ENCODE data around the gene NHEJ1. TPM values are rescaled to one million over a fixed set of nuclear protein-coding genes. Genes with fewer than 3 reads are reported as not detected.

Gene NHEJ1
- total and polyA plus RNA-seq, 8 donors: 3.9 to 8.7 (median 6.6) TPM

DNA sequence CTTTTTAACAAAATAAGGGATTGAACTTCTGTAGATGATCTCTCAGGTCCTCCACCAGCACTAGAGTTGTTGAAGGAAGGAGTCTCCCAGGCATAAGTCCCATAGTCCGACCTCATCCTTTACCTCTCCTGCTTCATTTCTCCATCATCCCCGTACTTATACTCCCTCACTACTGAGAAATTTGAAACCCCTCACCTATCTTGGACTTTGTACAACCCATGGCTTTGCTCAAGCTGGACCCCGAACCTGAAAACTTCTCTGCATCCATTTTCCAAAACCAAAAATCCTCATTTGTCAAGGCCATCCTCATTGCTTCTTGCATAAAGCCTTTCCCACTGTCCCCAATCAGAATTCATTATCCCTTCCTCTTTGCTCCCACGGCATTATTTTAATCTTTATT, 482 bp upstream of the NHEJ1 start:
- FAIRE-seq (no peak), ATAC-seq (no peak), DNase-seq (no peak)
- Histone ChIP-seq H3K4me1 (peaks cover 0 to 4% (median 0%) of the 10 kb centered on the region in 3 donors), H3K36me3 (peaks cover 0 to 6% (median 0%) of the 10 kb centered on the region in 3 donors), H3K27ac (peak overlapping the region in 3 of 4 donors; percentile 83 to 94 (median 86)), H3K9me3 (no peaks in the 10 kb centered on the region), H3K4me3 (peak overlapping the region in 2 of 4 donors; percentile 53 to 55), H3K27me3 (no peaks in the 10 kb centered on the region)
- intact Hi-C loops (cut with DNase I): loop anchor here in 1 of 3 donors (10.0 kb wide), 1 partner anchor 144 kb away; the partner anchor contains the start of gene PTPRN
- TF ChIP-seq, protein P1, sequence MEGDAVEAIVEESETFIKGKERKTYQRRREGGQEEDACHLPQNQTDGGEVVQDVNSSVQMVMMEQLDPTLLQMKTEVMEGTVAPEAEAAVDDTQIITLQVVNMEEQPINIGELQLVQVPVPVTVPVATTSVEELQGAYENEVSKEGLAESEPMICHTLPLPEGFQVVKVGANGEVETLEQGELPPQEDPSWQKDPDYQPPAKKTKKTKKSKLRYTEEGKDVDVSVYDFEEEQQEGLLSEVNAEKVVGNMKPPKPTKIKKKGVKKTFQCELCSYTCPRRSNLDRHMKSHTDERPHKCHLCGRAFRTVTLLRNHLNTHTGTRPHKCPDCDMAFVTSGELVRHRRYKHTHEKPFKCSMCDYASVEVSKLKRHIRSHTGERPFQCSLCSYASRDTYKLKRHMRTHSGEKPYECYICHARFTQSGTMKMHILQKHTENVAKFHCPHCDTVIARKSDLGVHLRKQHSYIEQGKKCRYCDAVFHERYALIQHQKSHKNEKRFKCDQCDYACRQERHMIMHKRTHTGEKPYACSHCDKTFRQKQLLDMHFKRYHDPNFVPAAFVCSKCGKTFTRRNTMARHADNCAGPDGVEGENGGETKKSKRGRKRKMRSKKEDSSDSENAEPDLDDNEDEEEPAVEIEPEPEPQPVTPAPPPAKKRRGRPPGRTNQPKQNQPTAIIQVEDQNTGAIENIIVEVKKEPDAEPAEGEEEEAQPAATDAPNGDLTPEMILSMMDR (IDR thresholded peaks at IDR 0.05): no peak
- 60 to 72% methylated on average over 4 of the region's 4 CpGs for WGBS, 2 donors

DNA sequence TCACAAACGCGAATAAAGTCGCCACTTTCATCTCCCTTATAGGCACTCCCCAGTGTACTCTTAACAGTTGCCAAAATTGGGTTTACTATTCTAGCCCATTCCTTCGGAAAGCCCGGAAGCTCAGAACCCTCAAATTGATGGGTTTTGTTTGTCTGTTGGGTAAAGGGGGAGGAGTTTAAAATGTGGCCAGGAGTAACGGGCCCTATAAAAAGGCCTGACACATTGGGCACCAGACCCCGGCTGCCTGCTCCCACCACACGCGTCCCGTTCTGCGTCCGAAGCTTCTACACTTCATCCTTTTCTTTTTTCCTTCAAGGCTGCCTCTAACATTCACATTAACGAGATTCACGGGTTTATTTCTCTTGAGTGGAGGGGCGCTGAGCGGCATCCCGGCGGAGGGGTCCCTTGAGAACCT, 837 bp downstream of the NHEJ1 start:
- peak overlapping the region; percentile 40 to 61 (median 54) for H3K4me3 ChIP-seq
- DNase-seq (no peak), FAIRE-seq (no peak), ATAC-seq (no peak)
- TF ChIP-seq, protein P1 (IDR thresholded peaks at IDR 0.05): no peak
- H3K4me1 ChIP-seq: peaks cover 0 to 4% (median 0%) of the 10 kb centered on the region in 3 donors
- WGBS, 2 donors: 3 to 5% methylated on average over 18 of the region's 18 CpGs
- peaks cover 0 to 6% (median 0%) of the 10 kb centered on the region in 3 donors for H3K36me3 ChIP-seq
- H3K9me3 ChIP-seq: no peaks in the 10 kb centered on the region
- intact Hi-C loops (cut with DNase I): loop anchor here in 2 of 3 donors (10.0 kb wide), 3 partner anchors 105 to 145 kb away; partner anchors contain the start of gene PTPRN (in 1 of the 2)
- peak overlapping the region in 2 of 4 donors; percentile 83 to 94 for H3K27ac ChIP-seq
- no peaks in the 10 kb centered on the region for H3K27me3 ChIP-seq

DNA sequence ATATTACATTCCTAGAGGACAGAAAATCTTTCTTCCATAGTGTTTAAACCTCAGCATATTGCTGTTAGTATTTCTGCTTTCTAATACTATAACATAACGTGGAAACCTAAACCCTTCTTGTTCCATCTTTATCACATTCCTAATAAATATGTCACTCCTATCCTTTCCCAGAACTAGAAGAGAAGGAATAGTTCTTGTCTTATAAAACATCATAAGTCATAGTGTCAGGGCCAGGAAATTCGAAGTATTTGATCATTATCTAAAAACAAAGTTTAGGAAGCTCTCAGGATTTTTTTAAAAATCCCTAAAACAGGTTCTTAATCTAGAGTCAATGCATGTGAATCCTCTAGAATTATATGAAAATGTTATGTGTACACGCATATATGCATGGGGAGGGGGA, 2.0 kb downstream of the NHEJ1 start:
- Histone ChIP-seq H3K36me3 (peaks cover 0 to 6% (median 0%) of the 10 kb centered on the region in 3 donors), H3K27ac (no peak overlapping the region), H3K9me3 (no peaks in the 10 kb centered on the region), H3K27me3 (no peaks in the 10 kb centered on the region), H3K4me1 (peaks cover 0 to 4% (median 0%) of the 10 kb centered on the region in 3 donors), H3K4me3 (no peak overlapping the region)
- DNase-seq (no peak), FAIRE-seq (no peak), ATAC-seq (no peak)
- WGBS, 2 donors: 78 to 79% methylated on average over 3 of the region's 3 CpGs
- TF ChIP-seq, protein P1 (IDR thresholded peaks at IDR 0.05): no peak
- intact Hi-C loops (cut with DNase I): loop anchor here in 2 of 3 donors (10.0 kb wide), 2 partner anchors 104 to 134 kb away; no protein-coding TSS in a partner anchor

DNA sequence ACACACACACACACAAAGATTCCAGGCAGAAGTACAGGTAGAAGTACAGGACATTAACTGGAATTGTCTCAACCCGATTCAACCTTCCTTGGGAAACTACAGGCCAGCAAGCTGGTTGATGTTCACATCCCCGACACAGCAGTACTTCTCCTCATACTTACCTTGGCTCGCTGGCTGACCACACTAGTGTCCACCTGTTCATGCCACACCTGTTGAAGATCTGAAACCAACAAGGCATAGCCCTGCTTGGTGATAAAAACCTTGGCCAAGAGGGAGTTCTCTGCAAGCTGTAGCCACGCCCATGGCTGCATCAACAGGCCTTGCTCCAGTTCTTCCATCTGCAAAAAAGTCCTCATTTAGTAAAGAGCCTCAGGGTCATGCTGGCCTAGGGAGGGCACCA, 2.6 kb downstream of the NHEJ1 start:
- no peak for ATAC-seq
- intact Hi-C loops (cut with DNase I): loop anchor here in 2 of 3 donors (10.0 kb wide), 2 partner anchors 103 to 133 kb away; no protein-coding TSS in a partner anchor
- Histone ChIP-seq H3K36me3 (peaks cover 0 to 6% (median 3%) of the 10 kb centered on the region in 3 donors), H3K27me3 (no peaks in the 10 kb centered on the region), H3K4me3 (no peak overlapping the region), H3K27ac (no peak overlapping the region), H3K4me1 (peaks cover 0 to 4% (median 0%) of the 10 kb centered on the region in 3 donors), H3K9me3 (no peaks in the 10 kb centered on the region)
- TF ChIP-seq, protein P1 (IDR thresholded peaks at IDR 0.05): no peak
- WGBS, 2 donors: 87 to 88% methylated on average over 4 of the region's 4 CpGs
- FAIRE-seq: no peak
- no peak for DNase-seq

DNA sequence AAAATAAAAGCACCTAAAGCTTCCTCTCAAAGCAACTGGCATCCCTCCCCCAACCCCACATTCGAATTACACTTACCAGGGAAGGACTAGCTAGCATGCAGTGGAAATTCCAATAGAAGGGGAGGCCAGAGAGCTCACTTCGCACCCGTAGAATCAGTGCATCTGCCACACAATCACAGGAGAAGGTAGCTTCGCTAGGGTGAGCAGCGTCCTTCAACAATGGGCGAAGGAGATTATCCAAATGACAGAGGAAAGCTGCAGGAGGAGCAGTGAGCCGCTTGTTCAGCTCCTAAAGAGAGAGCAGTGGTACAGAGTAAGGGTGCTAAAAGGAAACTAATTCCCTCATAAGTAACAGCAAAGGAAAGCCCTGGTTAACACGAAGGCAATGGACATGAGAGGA, 3.2 kb downstream of the NHEJ1 start:
- Histone ChIP-seq H3K27me3 (no peaks in the 10 kb centered on the region), H3K36me3 (peaks cover 0 to 6% (median 4%) of the 10 kb centered on the region in 3 donors), H3K9me3 (no peaks in the 10 kb centered on the region), H3K27ac (no peak overlapping the region), H3K4me3 (no peak overlapping the region), H3K4me1 (peaks cover 0 to 4% (median 0%) of the 10 kb centered on the region in 3 donors)
- TF ChIP-seq, protein P1 (IDR thresholded peaks at IDR 0.05): no peak
- DNase-seq (no peak), ATAC-seq (no peak), FAIRE-seq (no peak)
- 87 to 88% methylated on average over 8 of the region's 8 CpGs for WGBS, 2 donors
- intact Hi-C loops (cut with DNase I): loop anchor here in 2 of 3 donors (10.0 kb wide), 2 partner anchors 103 to 133 kb away; no protein-coding TSS in a partner anchor
